Choroid plexus epithelial cell (primary cell): ENCODE results near the gene GNAQ.

Experiments used
- DNase-seq: peaks from one replicate; pipeline ENCODE4 v3.0.0-alpha.2; 2010; ENCODE audit warnings: low read depth
- H3K4me3 ChIP-seq: 2 replicates; pipeline ENCODE4 v1.5.1; 2011; ENCODE audit warnings: low read depth, mild to moderate bottlenecking, control low read depth, low read length, moderate library complexity
- TF ChIP-seq, protein P1 (sequence below): conservative IDR thresholded peaks from 2 replicates; pipeline ENCODE4 v1.5.1; 2011; ENCODE audit warnings: low read depth, mild to moderate bottlenecking, control low read depth, inconsistent platforms, low read length, moderate library complexity

The GNAQ gene

GRCh38 chr9:77896269-77896937 is 135.2 kb downstream of the GNAQ start:
- H3K4me3 ChIP-seq = no peak overlapping the region
- DNase-seq = no peak
- TF ChIP-seq, protein P1, sequence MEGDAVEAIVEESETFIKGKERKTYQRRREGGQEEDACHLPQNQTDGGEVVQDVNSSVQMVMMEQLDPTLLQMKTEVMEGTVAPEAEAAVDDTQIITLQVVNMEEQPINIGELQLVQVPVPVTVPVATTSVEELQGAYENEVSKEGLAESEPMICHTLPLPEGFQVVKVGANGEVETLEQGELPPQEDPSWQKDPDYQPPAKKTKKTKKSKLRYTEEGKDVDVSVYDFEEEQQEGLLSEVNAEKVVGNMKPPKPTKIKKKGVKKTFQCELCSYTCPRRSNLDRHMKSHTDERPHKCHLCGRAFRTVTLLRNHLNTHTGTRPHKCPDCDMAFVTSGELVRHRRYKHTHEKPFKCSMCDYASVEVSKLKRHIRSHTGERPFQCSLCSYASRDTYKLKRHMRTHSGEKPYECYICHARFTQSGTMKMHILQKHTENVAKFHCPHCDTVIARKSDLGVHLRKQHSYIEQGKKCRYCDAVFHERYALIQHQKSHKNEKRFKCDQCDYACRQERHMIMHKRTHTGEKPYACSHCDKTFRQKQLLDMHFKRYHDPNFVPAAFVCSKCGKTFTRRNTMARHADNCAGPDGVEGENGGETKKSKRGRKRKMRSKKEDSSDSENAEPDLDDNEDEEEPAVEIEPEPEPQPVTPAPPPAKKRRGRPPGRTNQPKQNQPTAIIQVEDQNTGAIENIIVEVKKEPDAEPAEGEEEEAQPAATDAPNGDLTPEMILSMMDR = no peak

DNA sequence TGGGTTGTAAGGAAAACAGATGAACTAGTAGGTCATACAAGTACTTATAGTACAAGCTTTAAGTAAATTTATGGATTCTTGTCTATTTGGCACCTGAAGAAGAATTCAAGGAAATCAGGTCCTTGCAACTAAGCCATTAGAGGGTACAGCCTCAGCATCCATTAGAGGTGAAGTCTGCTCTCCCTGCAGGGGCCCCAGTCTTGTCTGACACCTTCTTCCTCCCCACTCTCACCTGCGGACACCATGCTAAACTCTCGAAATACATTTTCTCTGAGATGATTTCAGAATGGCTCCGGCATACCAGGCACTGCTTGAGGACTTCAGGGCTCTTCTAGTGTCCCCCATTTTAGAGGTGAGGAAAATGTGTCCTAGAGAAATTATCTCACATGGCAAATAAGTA is 137.9 kb downstream of the GNAQ start:
- TF ChIP-seq, protein P1 = no peak
- no peak for DNase-seq
- no peak overlapping the region for H3K4me3 ChIP-seq

- H3K4me3 ChIP-seq = no peak overlapping the region
- TF ChIP-seq, protein P1 = no peak
- DNase-seq = no peak
These were observed 138.6 kb downstream of the GNAQ start for GRCh38 chr9:77892955-77893514.

DNA sequence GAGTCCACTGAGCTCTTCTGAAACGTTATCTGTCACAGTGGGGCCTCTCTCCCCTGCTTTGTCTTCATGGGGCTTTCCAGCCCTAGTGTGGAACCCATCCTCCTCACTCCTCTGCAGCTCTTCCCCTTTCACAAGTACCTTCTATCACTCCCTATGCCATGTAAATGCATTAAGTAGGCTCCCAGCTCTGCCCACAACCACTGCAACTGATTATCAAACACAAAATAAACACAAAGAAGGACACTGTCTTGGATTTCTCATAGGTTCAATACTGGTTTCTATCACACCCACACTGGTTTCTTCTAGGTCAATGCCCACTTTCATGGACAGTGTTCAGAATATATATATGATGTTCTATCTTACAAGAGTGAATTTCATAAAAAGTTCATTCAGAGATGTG is 139.4 kb downstream of the GNAQ start:
- peak; percentile 32 for DNase-seq
- no peak overlapping the region for H3K4me3 ChIP-seq
- TF ChIP-seq, protein P1 = no peak

GRCh38 chr9:77891128-77891800 is 140.3 kb downstream of the GNAQ start:
- H3K4me3 ChIP-seq = no peak overlapping the region
- no peak for DNase-seq
- TF ChIP-seq, protein P1 = no peak

DNA sequence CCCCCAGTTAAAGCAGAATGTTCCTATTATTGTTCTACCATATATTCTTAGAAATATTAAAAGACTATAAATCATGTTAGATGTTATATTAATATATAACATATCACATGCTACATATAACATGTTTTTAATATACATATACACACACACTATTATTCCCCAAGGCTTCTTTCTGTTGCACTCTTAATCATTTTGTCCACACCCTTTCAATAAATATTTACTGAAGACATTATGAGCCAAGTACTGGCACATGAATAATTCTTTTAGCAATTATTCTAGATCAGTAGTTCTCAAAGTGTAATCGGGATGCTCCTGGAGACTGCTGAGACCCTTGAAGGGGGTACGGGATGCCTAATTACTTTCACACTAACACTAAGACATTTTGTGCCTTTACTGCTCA is 143.9 kb downstream of the GNAQ start:
- TF ChIP-seq, protein P1 = no peak

More for the DNA sequence above, 143.9 kb downstream of the GNAQ start:
- no peak overlapping the region for H3K4me3 ChIP-seq
- no peak for DNase-seq
